GM19372 (cell line): ENCODE results near the gene CCDC191.

ENCODE experiments used
- ATAC-seq: cut with Tn5 transposase; IDR thresholded peaks from one replicate; pipeline ENCODE4 v1.9.1; 2021; ENCODE audit warnings: mild to moderate bottlenecking, low read depth, moderate library complexity; ENCODE audit not compliant: unreplicated experiment

Gene CCDC191

GRCh38 chr3:113966172-113966571, 90.2 kb downstream of the CCDC191 start:
- no peak for ATAC-seq

GRCh38 chr3:113963879-113964278, 92.4 kb downstream of the CCDC191 start:
- no peak for ATAC-seq

GRCh38 chr3:113954091-113954685, 102.1 kb downstream of the CCDC191 start:
- no peak for ATAC-seq

DNA sequence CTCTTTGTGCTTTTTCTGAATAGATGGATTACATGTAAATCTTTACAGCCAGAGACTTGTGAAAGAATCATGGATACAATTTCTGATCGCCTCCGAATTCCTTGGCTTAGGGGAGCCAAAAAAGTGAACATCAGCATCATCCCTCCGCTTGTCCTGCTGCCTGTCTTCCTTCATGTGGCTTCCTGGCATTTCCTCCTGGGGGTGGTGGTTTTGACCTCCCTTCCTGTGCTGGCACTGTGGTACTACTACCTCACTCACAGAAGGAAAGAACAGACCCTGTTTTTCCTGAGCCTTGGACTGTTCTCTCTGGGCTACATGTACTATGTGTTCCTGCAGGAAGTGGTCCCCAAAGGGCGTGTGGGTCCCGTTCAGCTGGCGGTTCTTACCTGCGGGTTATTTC, 102.6 kb downstream of the CCDC191 start:
- ATAC-seq, result no peak

DNA sequence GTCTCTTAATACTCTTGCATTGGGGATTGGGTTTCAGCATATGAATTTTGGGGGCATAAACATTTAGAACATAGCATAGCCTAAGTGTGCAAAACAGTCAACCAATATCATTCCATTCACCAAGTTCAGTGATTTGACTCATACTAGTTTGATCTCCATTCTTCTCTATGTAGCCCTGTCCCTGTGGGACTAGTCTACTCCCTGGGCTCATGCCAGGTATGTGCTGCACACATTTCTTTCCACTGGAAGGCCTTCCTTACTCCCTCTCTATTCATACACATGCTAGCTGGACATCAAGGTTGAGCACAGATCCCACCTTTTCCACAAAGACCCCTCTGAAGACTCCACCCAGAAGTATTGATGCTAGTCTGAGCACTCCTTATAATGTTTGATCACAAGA, 103.4 kb downstream of the CCDC191 start:
- no peak for ATAC-seq

DNA sequence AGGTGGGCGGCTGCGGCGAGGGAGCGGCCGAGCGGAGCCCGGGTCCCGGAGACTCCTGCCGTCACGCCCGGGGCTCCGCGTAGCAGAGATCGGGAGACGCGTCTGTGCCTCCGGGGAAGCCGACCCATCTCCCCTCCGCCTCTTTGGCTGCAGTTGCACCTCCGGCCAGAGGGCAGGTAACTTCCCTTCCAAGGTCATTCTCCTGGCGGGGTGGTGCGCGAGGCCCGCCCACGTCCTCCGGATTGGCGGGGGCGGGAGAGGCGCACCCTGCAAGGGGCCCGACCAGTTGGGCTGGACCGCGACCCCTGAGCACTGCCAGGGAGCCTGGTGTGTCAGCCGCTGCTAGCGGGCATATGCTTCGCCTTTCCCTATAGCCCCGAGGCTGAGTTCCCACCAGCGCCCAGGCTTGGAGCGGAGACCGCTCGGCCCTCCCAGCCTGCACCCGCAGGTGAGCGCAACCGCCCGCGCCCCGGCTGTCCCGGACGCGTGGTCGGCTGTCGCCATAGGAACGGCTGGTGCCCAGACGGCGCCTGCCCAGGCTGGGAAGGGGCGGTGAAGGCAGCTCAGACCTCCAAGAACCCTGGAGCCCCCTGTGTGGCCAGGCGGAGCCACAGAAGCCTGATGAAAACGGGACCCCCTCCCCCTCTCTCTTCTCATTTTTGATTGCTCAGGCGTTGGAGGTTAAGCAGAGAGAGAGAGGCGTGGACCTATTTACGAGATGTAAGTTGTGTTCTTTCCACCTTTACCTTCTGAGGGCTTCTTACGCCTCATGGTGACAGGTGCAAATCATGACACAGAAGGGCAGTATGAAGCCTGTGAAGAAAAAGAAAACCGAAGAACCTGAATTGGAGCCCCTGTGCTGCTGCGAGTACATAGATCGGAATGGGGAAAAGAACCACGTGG, 108.1 kb downstream of the CCDC191 start:
- peak; percentile 49 for ATAC-seq

DNA sequence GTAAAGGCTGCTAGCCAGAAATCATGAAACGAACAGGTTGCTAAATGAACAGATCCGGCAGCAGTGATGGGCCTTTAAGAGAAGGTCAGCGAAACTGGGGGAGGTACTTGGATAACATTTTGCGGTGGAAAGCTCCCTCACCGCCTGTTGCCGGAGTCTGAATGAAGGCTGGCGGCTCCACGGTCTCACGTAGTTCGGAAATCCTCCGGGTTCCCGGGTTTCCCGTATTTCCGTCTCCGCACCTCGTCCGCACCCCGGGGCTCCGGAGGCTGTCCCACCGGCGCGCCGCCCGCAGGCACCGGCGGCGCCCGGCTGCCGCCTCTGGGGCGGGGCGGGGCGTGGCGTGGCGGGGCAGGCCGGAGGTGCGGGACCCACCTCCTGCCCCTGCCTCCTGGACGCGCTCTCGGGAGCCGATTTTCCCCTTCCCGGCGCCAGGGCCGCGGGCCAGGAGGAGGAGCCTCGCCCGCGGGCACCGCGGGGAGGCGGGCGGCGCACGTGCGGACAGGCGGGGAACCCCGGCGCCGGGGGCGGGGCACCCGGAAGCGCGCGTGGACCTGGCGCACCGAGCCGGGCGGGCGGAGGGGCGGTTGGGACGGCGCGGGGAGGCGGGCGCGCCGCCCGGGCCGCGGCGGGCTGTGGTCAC, 108.8 kb downstream of the CCDC191 start, which contains the start of gene ZDHHC23:
TSS of gene ZDHHC23 (plus strand) at position 642 of the 643 bp plus-strand sequence. CDS start 790 bp downstream, outside the sequence.
- peak; percentile 77 for ATAC-seq

- no peak for ATAC-seq
These were observed 109.5 kb downstream of the CCDC191 start for GRCh38 chr3:113946831-113947230.

DNA sequence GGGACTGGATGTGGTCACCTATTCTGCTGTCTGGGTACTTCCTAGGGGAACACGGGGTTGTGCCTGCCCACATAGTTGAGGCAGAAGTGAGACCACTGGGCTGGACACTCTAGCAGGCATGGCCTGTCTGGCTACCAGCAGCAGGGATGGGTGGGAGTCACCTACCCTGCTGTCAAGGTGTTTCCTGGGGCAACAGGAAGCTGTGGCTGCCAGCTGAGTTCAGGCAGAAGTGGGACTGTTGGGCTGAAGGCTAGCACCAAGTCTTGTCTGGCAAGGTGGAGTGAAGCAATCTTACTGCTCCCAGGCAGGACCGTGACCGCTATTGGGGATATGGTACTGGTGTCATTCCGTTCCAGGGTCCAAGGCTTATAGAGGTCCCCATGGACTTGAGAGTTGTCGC, 128.8 kb downstream of the CCDC191 start:
- ATAC-seq, result no peak

DNA sequence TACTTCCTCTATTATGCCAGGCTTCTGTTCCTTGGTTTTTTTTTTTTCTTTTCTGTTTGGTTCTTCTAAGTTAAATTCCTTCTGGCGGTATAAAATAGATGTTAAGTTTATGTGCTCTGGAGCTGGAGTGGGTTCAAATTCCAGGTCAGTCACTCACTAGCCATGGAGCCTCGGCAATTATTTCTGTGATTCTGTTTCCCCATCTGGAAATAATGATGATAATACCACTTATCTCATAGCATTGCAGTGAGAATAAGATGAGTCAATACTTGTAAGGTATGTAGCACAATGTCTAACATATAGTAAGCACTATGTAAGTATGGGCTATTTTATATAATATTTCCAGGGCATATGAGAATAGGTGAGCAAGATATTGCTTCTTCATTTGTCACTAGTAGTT, 141.7 kb downstream of the CCDC191 start:
- ATAC-seq, result no peak
